Gastroesophageal sphincter (tissue), 3 donors: ENCODE data around the gene DLGAP5.

ENCODE experiments used
- CTCF ChIP-seq, 4 experiments: fragments of 200-600 bp in 2 of 4; fragments of 450-650 bp in 2 of 4; sonication (generic) in 1 of 4; IDR thresholded peaks; one replicate each; pipeline ENCODE4 v1.5.1; 2017 to 2019; ENCODE audit warnings: antibody characterized with exemption in 4 of 4, mild to moderate bottlenecking in 2 of 4, moderate library complexity in 2 of 4
- EP300 ChIP-seq: sonication (generic); formaldehyde crosslinking; IDR thresholded peaks from one replicate; pipeline ENCODE4 v1.6.1; 2017; ENCODE audit warnings: antibody characterized with exemption, mild to moderate bottlenecking

- TF ChIP-seq EP300: no peak
- TF ChIP-seq CTCF (IDR thresholded peaks at IDR 0.05): no peak
These were observed 81.5 kb downstream of the DLGAP5 start for GRCh38 chr14:55109836-55110235.
